ENCODE measurements around the gene GARIN5B.

GARIN5B gene

DNA sequence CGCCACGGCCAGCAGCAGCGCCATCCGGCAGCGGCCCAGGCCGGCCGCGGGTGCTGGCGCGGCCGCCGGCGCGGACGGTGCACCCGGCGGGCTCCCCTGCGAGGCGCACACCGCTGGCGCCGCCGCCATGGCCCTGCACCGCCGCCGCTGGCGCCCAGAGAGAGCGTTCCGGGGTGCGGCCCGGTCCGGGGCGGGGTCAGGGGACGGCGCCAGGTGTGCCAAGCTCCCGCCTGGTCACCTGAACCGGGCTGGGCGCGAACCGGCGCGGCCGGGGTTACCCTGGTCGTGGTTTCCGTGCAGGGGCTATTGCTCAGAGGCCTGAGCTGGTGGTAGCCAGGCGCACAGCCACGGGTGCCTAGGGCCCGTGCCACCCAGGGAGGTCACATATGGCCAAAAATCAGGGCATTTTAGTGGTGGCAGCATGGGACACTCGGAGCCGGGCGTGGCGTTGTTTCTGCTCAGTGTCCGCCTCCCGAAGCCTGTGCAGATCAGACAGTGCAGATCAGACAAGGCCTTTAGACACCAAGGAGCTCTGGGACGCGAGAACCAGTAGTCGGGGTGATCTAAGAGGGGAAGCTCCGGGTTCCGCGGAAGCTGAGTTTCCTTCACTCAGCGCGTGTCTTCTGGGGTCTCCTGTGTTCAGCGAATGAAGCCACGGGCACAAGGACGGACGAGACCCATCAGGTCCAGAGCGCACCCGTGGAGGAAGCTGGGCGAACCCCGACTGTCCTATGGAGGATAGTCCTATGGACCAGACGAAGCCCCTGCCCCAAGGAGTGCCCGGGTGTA is 21.3 kb upstream of the GARIN5B start, which contains the start of gene TMEM238:
Gene TMEM238 (minus strand): TSS at position 162 of the 789 bp plus-strand sequence. CDS start 33 bp downstream, at position 129.
- H3K4me3 ChIP-seq = peak within 1 kb of the TSS; percentile 91
- no peak for DNase-seq (ENCODE audit: low read depth, low spot score)
- H3K36me3 ChIP-seq (ENCODE audit: insufficient read depth, low read length) = peaks cover 30% of the 10 kb centered on the region
- H3K27ac ChIP-seq = peak within 1 kb of the TSS; percentile 94
- TF ChIP-seq EZH2 (IDR thresholded peaks at IDR 0.05) (no peak), POLR2AphosphoS5 (IDR thresholded peaks at IDR 0.05; ENCODE audit: borderline replicate concordance, low read depth, low read length) (no peak), FOXP2 (optimal IDR thresholded peaks at IDR 0.05; ENCODE audit: control extremely low read depth, extremely low read length, insufficient read depth) (no peak)
- H3K9ac ChIP-seq (ENCODE audit: insufficient read length) = peak within 1 kb of the TSS; percentile 91
- H3K9me3 ChIP-seq (ENCODE audit: low read depth, low read length) = no peaks in the 10 kb centered on the region

DNA sequence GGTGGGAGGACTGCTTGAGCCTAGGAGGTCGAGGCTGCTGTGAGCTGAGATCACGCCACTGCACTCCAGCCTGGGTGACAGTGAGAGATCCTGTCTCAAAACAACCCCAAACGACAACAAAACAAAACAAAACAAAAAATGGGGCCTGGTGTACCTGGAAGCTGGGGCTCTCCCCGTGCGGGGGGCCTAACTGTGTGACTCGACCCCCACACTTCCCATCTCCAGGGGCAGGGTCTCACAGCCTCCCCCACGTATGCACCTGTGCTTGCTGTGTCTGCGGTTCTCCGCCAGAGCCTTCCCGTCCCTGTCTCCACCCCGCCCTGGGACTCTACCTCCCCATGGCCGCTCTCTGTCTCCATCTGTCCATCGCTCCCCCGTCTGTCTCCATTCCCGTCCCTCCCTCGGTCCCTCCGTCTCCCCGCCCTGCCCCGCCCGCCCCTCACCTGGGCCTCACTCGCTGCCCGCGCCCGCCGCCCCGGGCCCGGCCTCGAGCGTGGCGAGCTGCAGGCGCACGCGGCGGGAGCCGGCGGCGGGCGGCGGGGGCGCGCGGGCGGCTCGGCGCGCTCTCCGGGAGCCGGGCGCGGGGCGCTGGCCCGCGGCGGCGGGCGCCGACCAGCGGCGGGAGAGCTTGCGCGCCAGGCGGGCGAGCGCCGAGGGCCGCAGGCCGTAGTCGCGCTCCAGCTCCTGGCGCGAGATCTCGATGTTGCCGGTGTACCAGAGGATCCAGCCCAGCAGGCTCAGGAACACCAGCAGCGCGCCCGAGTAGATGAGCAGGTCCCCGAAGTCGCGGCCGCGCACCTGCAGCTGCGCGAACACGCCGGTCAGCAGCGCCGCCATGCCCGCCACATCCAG is 20.4 kb upstream of the GARIN5B start:
- DNase-seq (ENCODE audit: low read depth, low spot score) = no peak
- Histone ChIP-seq H3K27ac (no peak overlapping the region), H3K9ac (ENCODE audit: insufficient read length) (no peak overlapping the region), H3K4me3 (no peak overlapping the region), H3K36me3 (ENCODE audit: insufficient read depth, low read length) (peaks cover 22% of the 10 kb centered on the region), H3K9me3 (ENCODE audit: low read depth, low read length) (no peaks in the 10 kb centered on the region)
- no peak for TF ChIP-seq POLR2AphosphoS5 (IDR thresholded peaks at IDR 0.05; ENCODE audit: borderline replicate concordance, low read depth, low read length)
- TF ChIP-seq EZH2 (IDR thresholded peaks at IDR 0.05) = no peak
- TF ChIP-seq FOXP2 (optimal IDR thresholded peaks at IDR 0.05; ENCODE audit: control extremely low read depth, extremely low read length, insufficient read depth) = no peak

DNA sequence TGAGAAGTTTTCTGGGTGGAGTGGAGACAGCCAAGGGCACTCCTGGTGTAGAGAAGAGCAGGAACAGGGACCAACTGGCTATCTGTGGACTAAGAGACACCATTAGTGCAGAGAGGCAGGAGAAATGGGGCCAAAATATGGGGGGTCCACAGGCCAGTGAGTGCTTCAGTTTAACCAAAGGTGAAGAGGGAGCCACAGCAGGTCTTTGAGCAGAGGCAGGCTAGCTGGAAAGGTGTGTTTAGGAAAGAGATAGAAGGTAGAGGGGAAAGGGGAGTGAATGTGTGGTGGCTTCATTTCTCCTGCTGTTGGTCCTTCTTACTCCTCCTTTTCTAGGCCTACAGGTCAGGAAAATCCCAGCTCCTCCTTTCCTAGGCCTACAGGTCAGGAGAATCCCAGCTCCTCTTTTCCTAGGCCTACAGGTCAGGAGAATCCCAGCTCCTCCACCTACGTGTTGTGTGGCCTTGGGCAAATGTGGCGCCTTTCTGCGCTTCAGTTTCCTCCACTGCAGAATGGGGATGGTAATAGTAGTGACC is 19.5 kb upstream of the GARIN5B start:
- Histone ChIP-seq H3K36me3 (ENCODE audit: insufficient read depth, low read length) (peaks cover 13% of the 10 kb centered on the region), H3K9ac (ENCODE audit: insufficient read length) (no peak overlapping the region), H3K4me3 (no peak overlapping the region), H3K27ac (no peak overlapping the region), H3K9me3 (ENCODE audit: low read depth, low read length) (no peaks in the 10 kb centered on the region)
- TF ChIP-seq POLR2AphosphoS5 (IDR thresholded peaks at IDR 0.05; ENCODE audit: borderline replicate concordance, low read depth, low read length) = no peak
- TF ChIP-seq EZH2 (IDR thresholded peaks at IDR 0.05) = no peak
- TF ChIP-seq FOXP2 (optimal IDR thresholded peaks at IDR 0.05; ENCODE audit: control extremely low read depth, extremely low read length, insufficient read depth) = no peak
- DNase-seq (ENCODE audit: low read depth, low spot score) = no peak

DNA sequence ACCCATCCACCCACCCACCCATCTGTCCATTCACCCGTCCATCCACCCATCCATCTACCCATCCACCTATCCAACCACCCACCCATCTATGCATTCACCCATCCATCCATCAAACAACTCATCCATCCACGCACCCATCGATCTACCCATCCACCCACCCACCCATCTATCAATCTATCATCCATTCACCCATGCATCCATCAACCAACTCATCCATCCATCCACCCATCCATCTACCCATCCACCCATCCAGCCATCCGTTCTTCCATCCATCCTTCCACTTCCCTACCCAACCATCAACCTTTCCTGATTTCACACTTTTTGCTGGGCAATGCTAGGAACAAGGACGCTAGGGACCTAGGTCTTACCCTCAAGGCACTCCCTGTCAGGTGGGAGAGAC is 19.0 kb upstream of the GARIN5B start:
- Histone ChIP-seq H3K9me3 (ENCODE audit: low read depth, low read length) (no peaks in the 10 kb centered on the region), H3K4me3 (no peak overlapping the region), H3K27ac (no peak overlapping the region), H3K9ac (ENCODE audit: insufficient read length) (no peak overlapping the region), H3K36me3 (ENCODE audit: insufficient read depth, low read length) (peaks cover 7% of the 10 kb centered on the region)
- TF ChIP-seq POLR2AphosphoS5 (IDR thresholded peaks at IDR 0.05; ENCODE audit: borderline replicate concordance, low read depth, low read length) (no peak), EZH2 (IDR thresholded peaks at IDR 0.05) (no peak), FOXP2 (optimal IDR thresholded peaks at IDR 0.05; ENCODE audit: control extremely low read depth, extremely low read length, insufficient read depth) (no peak)
- DNase-seq (ENCODE audit: low read depth, low spot score) = no peak

GRCh38 chr19:55379174-55379573 is 16.1 kb upstream of the GARIN5B start:
- Histone ChIP-seq H3K9me3 (ENCODE audit: low read depth, low read length) (no peaks in the 10 kb centered on the region), H3K27ac (no peak overlapping the region), H3K36me3 (ENCODE audit: insufficient read depth, low read length) (no peaks in the 10 kb centered on the region), H3K9ac (ENCODE audit: insufficient read length) (no peak overlapping the region), H3K4me3 (no peak overlapping the region)
- TF ChIP-seq EZH2 (IDR thresholded peaks at IDR 0.05) (no peak), FOXP2 (optimal IDR thresholded peaks at IDR 0.05; ENCODE audit: control extremely low read depth, extremely low read length, insufficient read depth) (no peak), POLR2AphosphoS5 (IDR thresholded peaks at IDR 0.05; ENCODE audit: borderline replicate concordance, low read depth, low read length) (no peak)
- no peak for DNase-seq (ENCODE audit: low read depth, low spot score)

GRCh38 chr19:55377356-55378131 is 14.5 kb upstream of the GARIN5B start:
- DNase-seq (ENCODE audit: low read depth, low spot score) = no peak
- H3K36me3 ChIP-seq (ENCODE audit: insufficient read depth, low read length) = no peaks in the 10 kb centered on the region
- H3K9me3 ChIP-seq (ENCODE audit: low read depth, low read length) = no peaks in the 10 kb centered on the region
- TF ChIP-seq FOXP2 (optimal IDR thresholded peaks at IDR 0.05; ENCODE audit: control extremely low read depth, extremely low read length, insufficient read depth) (no peak), POLR2AphosphoS5 (IDR thresholded peaks at IDR 0.05; ENCODE audit: borderline replicate concordance, low read depth, low read length) (no peak), EZH2 (IDR thresholded peaks at IDR 0.05) (no peak)
- H3K9ac ChIP-seq (ENCODE audit: insufficient read length) = no peak overlapping the region
- H3K27ac ChIP-seq = no peak overlapping the region
- no peak overlapping the region for H3K4me3 ChIP-seq

GRCh38 chr19:55376241-55376933 is 13.3 kb upstream of the GARIN5B start, which contains the start of gene TMEM190:
TMEM190 (plus strand) TSS chr19:55376826; CDS start chr19:55376854, 28 bp downstream.
- no peaks in the 10 kb centered on the region for H3K36me3 ChIP-seq (ENCODE audit: insufficient read depth, low read length)
- no peak within 1 kb of the TSS for H3K4me3 ChIP-seq
- H3K9ac ChIP-seq (ENCODE audit: insufficient read length) = no peak within 1 kb of the TSS
- no peak for DNase-seq (ENCODE audit: low read depth, low spot score)
- no peaks in the 10 kb centered on the region for H3K9me3 ChIP-seq (ENCODE audit: low read depth, low read length)
- no peak within 1 kb of the TSS for H3K27ac ChIP-seq
- TF ChIP-seq EZH2 (IDR thresholded peaks at IDR 0.05) = no peak
- TF ChIP-seq POLR2AphosphoS5 (IDR thresholded peaks at IDR 0.05; ENCODE audit: borderline replicate concordance, low read depth, low read length) = no peak

All from SK-N-MC (cell line).